GM12878 (cell line): Measurements from ENCODE around the gene SRGAP2C. TPM values are rescaled to one million over a fixed set of nuclear protein-coding genes. Genes with fewer than 3 reads are reported as not detected.
"Not testable (repeated sequence)": the region's sequence is repeated elsewhere in the genome, so short reads cannot be mapped to it uniquely, and the experiment has no call there.

Source experiments
- ATAC-seq: fragments of 200-7000 bp; cut with Tn5 transposase; 3 replicates; pipeline ENCODE4 v1.9.1; 2020; ENCODE audit warnings: mild to moderate bottlenecking, moderate library complexity
- BruUV-seq: library from RNA; stranded (reverse); fragments of 400-500 nt; replicated peaks from 2 replicates; lab custom pipeline; 2021; lab: Mats Ljungman, UMichigan
- CTCF ChIA-PET: fragments of 300-600 bp; sonication (Branson Sonifier 250); formaldehyde crosslinking; extraction: SDS; loops from one replicate; lab custom pipeline; 2021; ENCODE audit warnings: inconsistent platforms; lab: Yijun Ruan, JAX
- POLR2A ChIA-PET: fragments of 350-600 bp; formaldehyde crosslinking; extraction: SDS; loops from one replicate; lab custom pipeline; 2021; ENCODE audit warnings: inconsistent platforms; lab: Charles Lee
- RAD21 ChIA-PET: fragments of 300-600 bp; sonication (Branson Sonifier 250); formaldehyde crosslinking; loops from one replicate; lab custom pipeline; 2023; ENCODE audit warnings: antibody characterized with exemption; ENCODE audit not compliant: unreplicated experiment; lab: Charles Lee
- SMC1A ChIA-PET: fragments of 300-600 bp; sonication (Branson Sonifier 250); formaldehyde crosslinking; loops from one replicate; lab custom pipeline; 2023; ENCODE audit not compliant: unreplicated experiment, uncharacterized antibody; lab: Charles Lee
- DNase-seq: peaks from one replicate; pipeline ENCODE4 v3.0.0-alpha.2; 2011; ENCODE audit warnings: low read depth, low spot score
- FAIRE-seq: peaks from 3 replicates; lab custom pipeline; 2011; peaks lifted over from hg19 to GRCh38; lab: Jason Lieb, UNC
- H2AFZ ChIP-seq: 2 replicates; pipeline ENCODE4 v1.6.0; 2011; ENCODE audit warnings: low read depth, low read length, control low read depth; ENCODE audit not compliant: control insufficient read depth
- H3K27ac ChIP-seq: 2 replicates; pipeline ENCODE4 v1.5.1; 2011; ENCODE audit warnings: control low read depth; ENCODE audit not compliant: control insufficient read depth, insufficient read depth
- H3K27me3 ChIP-seq, 2 experiments: replicated peaks in 1 of 2; 2 replicates each; pipeline versions ENCODE4 v1.6.0 to v1.6.1; 2011; ENCODE audit warnings: low read length in 1 of 2; ENCODE audit not compliant: control insufficient read depth in 2 of 2, insufficient read depth in 2 of 2
- H3K36me3 ChIP-seq, 2 experiments: 2 replicates each; pipeline ENCODE4 v1.5.1; 2011; ENCODE audit warnings: low read length in 1 of 2; ENCODE audit not compliant: control insufficient read depth in 2 of 2, insufficient read depth in 2 of 2
- H3K4me1 ChIP-seq: 2 replicates; pipeline ENCODE4 v1.6.1; 2011; ENCODE audit warnings: mild to moderate bottlenecking, low read length, moderate library complexity, mixed read lengths; ENCODE audit not compliant: control insufficient read depth, insufficient read depth
- H3K4me2 ChIP-seq: 2 replicates; pipeline ENCODE4 v1.6.0; 2011; ENCODE audit warnings: control low read depth; ENCODE audit not compliant: control insufficient read depth, insufficient read depth
- H3K4me3 ChIP-seq: fragments of 200-600 bp; sonication (generic); 2 replicates; pipeline ENCODE4 v1.5.1; 2016
- H3K79me2 ChIP-seq: 2 replicates; pipeline ENCODE4 v1.6.0; 2011; ENCODE audit warnings: low read length; ENCODE audit not compliant: control insufficient read depth, insufficient read depth
- H3K9ac ChIP-seq: 2 replicates; pipeline ENCODE4 v1.8.0; 2011; ENCODE audit warnings: low read length, control low read depth, mixed read lengths; ENCODE audit not compliant: control insufficient read depth, insufficient read depth
- H3K9me3 ChIP-seq: replicated peaks from 3 replicates; pipeline ENCODE4 v1.5.1; 2011; ENCODE audit warnings: mild to moderate bottlenecking, low read length; ENCODE audit not compliant: control insufficient read depth, insufficient read depth
- H4K20me1 ChIP-seq: 2 replicates; pipeline ENCODE4 v1.6.0; 2011; ENCODE audit not compliant: control insufficient read depth, insufficient read depth
- WGBS: methylation state at CpG from one replicate; pipeline ENCODE4 v1.1.6; 2016; ENCODE audit warnings: low lambda C conversion rate; ENCODE audit not compliant: insufficient replicate concordance, insufficient coverage; ENCODE audit errors: missing lambda C conversion rate; 5-methylcytosine and 5-hydroxymethylcytosine counted together
- in situ Hi-C: fragments of 300-500 bp; cut with MboI; formaldehyde crosslinking; loops from 9 replicates; pipeline ENCODE4 v1.14.3; 2018; ENCODE audit warnings: mixed read lengths
- intact Hi-C: fragments of 100-400 bp; cut with micrococcal nuclease; formaldehyde crosslinking; loops from one replicate; pipeline ENCODE4 v1.14.2; 2022; ENCODE audit not compliant: unreplicated experiment
- polyA plus RNA-seq, 11 experiments: library from polyadenylated mRNA; depleted of rRNA in 4 of 11; unstranded in 6 of 11; stranded (reverse) in 5 of 11; fragments of >200 nt; fragmentation: Nextera tagmentation in 4 of 11; fragmentation: Illumina TruSeq in 1 of 11; extraction: Ambion mirVana in 4 of 11; extraction: Trizol in 1 of 11; gene quantifications; 1 replicate in 1 of 11; 2 replicates in 10 of 11; pipeline versions ENCODE4 v1.2.1 to v1.2.3, GENCODE V29; 2011 to 2016; ENCODE audit warnings: inconsistent platforms in 2 of 11, missing spikeins in 2 of 11, low read depth in 1 of 11
- total RNA-seq, 4 experiments: library from RNA; depleted of rRNA in 3 of 4; stranded (reverse); fragments of >200 nt in 3 of 4; fragmentation: Illumina TruSeq in 1 of 4; extraction: Trizol in 1 of 4; gene quantifications; 2 replicates each; pipeline versions ENCODE4 v1.2.1 to v1.2.3, GENCODE V29; 2013 to 2021

Gene SRGAP2C
- total and polyA plus RNA-seq, 10 of the 15 experiments (the other 5 are each of a cell fraction or from before 2014, with no cell fraction given): 0.82 to 7.6 (median 2.3) TPM

DNA sequence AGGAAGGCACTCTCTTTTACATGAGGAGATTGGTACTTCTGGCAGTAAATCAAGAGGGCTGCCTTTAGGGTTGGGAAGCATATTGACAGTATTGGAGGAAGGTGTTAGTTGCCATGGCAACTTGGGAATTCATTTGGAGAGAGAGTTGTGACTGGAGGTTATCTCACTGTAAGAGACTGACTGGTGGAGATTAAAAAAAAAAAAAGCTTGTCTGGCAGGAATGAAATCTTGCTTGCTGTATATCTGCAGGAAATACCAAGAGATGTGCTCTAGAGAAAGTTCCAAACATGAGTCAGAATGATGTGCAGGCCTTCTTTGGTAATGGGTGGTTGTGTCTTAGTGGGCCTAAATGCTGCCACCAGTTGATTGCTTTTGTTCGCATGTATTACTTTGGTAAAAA lies 59.1 kb downstream of the SRGAP2C start:
- H3K36me3 ChIP-seq, H3K4me1 ChIP-seq, H3K27me3 ChIP-seq, H3K9me3 ChIP-seq, intact Hi-C loops, H3K9ac ChIP-seq, RAD21 ChIA-PET, POLR2A ChIA-PET, H3K79me2 ChIP-seq, DNase-seq, SMC1A ChIA-PET, H3K4me3 ChIP-seq, FAIRE-seq, H2AFZ ChIP-seq, CTCF ChIA-PET, ATAC-seq, in situ Hi-C loops, H3K4me2 ChIP-seq, H3K27ac ChIP-seq, H4K20me1 ChIP-seq, BruUV-seq: not testable (repeated sequence)
- WGBS: no CpG with 5 or more reads among the region's 1 CpG

DNA sequence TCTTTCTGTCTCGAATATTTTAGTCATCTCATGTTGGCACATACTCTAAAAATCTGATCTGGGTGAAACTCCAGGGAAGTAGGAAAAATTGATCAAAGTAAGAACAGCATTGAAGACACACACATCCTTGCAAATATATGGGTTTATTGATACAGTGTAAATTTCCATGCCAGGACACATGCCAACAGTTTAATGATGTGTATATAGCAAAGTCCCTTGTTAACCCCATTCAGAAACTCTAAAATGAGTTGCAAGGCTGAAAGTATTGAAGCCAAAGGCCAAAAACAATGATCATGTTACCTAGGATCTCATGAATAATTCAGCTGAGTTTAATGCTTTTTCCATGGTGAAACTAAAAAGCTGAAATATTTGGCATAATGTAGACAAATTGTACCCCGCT lies 61.6 kb downstream of the SRGAP2C start:
- intact Hi-C loops, in situ Hi-C loops, H3K9ac ChIP-seq, H3K4me1 ChIP-seq, H3K27me3 ChIP-seq, POLR2A ChIA-PET, H3K36me3 ChIP-seq, ATAC-seq, H3K4me3 ChIP-seq, H3K4me2 ChIP-seq, H3K27ac ChIP-seq, H2AFZ ChIP-seq, H3K79me2 ChIP-seq, BruUV-seq, CTCF ChIA-PET, H3K9me3 ChIP-seq, DNase-seq, FAIRE-seq, RAD21 ChIA-PET, SMC1A ChIA-PET, H4K20me1 ChIP-seq: not testable (repeated sequence)
- no CpG with 5 or more reads among the region's 2 CpGs for WGBS

DNA sequence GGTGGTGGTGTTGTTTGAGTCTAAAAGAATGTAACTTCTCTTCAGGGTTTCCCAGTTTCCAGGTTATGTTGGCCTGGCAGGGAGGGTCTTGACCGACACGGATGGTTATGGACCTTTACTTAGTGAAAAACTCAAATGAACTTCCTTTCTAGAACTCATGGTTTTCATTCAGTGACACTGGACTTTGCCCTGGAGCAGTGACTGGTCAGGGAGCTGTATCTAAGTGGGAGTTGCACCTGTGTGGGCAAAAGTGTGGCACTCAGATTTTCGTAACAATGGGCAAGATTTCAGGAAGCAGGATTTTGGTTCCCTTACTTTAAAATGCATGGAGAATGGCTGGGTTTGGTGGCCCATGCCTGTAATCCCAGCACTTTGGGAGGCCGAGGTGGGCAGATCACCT lies 67.9 kb downstream of the SRGAP2C start:
- H3K36me3 ChIP-seq, H3K27ac ChIP-seq, DNase-seq, CTCF ChIA-PET, H2AFZ ChIP-seq, H3K9ac ChIP-seq, H3K27me3 ChIP-seq, H3K4me3 ChIP-seq, POLR2A ChIA-PET, H3K4me1 ChIP-seq, SMC1A ChIA-PET, in situ Hi-C loops, intact Hi-C loops, BruUV-seq, H4K20me1 ChIP-seq, H3K9me3 ChIP-seq, FAIRE-seq, RAD21 ChIA-PET, H3K79me2 ChIP-seq, ATAC-seq, H3K4me2 ChIP-seq: not testable (repeated sequence)
- no CpG with 5 or more reads among the region's 4 CpGs for WGBS

DNA sequence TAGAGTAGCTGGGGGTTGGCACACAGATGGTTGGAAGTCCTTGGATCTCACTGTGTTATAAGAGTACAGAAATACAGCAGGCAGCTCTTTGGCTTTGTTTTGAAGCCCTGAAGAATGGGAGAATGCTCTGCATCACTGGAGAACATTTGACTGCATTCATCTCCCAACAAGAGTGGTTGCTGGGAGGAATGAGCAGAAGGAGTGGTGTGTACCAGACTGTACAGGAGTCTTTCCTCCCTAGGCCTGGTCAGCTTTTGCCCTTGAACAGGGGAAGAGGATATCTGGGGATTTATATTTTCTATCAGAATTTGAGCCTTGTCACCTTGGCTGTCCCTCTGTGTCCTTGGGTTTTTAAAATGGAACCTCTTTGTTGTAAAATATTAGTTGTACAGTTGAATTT lies 69.8 kb downstream of the SRGAP2C start:
- POLR2A ChIA-PET, H3K79me2 ChIP-seq, FAIRE-seq, RAD21 ChIA-PET, H3K9me3 ChIP-seq, DNase-seq, H2AFZ ChIP-seq, ATAC-seq, intact Hi-C loops, SMC1A ChIA-PET, in situ Hi-C loops, H3K4me2 ChIP-seq, H3K4me3 ChIP-seq, CTCF ChIA-PET, H3K27ac ChIP-seq, H3K9ac ChIP-seq, H4K20me1 ChIP-seq, H3K4me1 ChIP-seq, H3K36me3 ChIP-seq, H3K27me3 ChIP-seq, BruUV-seq: not testable (repeated sequence)
